Middle frontal gyrus (tissue), 1 donor: ENCODE measurements around the gene UMOD.
"Not testable (repeated sequence)": the region's sequence is repeated elsewhere in the genome, so short reads cannot be mapped to it uniquely, and the experiment has no call there.

Experiments used
- DNase-seq: peaks from one replicate; pipeline ENCODE4 v3.0.0-alpha.2; 2015; ENCODE audit warnings: low spot score; ENCODE audit errors: extremely low spot score

The UMOD gene

GRCh38 chr16:20321671-20322070 lies 30.8 kb downstream of the UMOD start:
- no peak for DNase-seq

- not testable (repeated sequence) for DNase-seq
These were observed 31.5 kb downstream of the UMOD start for GRCh38 chr16:20321051-20321450.

- DNase-seq = no peak
These were observed 31.9 kb downstream of the UMOD start for GRCh38 chr16:20320592-20320991.

GRCh38 chr16:20320178-20320577 lies 32.3 kb downstream of the UMOD start:
- no peak for DNase-seq

DNA sequence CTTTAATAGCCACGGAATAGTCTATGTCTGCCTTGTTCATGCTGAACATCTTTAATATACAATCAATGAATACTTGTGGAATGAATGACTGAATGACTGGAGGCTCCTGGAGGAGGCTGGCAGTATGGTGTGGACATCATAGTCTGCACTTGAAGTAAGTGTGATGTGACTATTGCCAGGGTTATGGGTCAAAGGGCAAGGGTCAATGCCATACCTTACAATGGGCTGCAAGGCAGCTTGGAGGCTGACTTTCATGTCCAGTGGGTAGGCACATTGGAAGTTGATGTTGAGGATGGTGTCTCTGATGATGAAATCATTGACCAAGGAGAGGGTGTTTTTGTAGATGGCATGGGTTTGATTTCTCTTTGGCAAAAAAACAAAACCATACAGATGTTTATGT lies 33.1 kb downstream of the UMOD start:
- DNase-seq = no peak

DNA sequence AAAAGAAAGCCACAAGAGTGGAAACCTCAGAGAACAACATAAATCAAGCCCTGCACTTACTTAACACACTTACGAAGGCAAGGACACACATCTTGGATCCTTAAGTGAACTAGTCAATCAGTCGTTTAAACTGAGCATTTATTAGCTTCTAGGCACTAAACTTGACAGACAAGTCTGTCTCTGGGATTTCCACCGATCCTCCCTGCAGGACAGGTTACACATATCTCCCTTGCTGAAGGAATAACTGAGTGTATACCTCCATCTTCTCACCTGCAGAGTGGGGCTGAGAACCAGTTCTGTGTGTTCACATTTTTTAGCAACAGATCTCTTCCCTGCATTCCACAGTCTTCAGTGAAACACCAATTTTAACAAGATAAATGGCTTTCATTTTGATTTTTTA lies 34.1 kb downstream of the UMOD start:
- no peak for DNase-seq

- DNase-seq = no peak
These were observed 34.5 kb downstream of the UMOD start for GRCh38 chr16:20318006-20318405.

DNA sequence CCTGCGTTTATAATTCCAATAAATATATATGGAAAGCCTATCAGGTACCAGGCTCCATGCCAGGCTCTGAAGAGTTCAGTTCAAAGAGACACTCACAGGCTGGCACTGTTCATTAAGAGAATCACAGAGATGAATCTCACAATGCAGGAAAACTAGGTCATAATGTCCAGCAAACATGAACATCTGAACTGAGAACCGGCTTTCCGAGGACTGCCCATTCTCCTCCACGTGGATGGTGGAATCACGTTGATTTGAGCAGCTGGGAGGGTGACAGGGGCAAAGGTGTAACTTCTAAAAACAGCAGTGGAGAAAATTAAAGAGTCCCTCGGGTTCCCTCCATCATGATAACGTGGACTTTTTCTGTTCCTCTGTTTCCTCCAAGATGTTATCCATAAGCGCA lies 35.4 kb downstream of the UMOD start:
- no peak for DNase-seq

DNA sequence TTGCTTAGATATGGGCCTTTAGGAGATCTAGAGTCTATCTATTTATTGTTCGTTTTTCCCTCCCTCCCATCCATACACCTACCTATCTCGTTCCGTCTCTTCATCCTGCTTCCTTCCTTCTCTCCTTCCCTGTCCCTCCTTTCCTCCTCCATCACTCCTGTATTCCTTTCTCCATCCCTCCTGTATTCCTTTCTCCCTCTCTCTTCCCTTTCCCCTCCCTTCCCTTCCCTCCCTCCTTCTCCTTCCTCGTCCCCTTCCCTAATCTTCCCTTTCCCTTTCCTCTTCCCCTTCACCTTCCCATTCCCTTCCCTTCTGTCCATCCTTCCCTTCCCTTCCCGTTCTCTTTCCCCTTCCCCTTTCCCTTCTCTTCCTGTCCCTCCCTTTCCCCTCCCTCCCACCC lies 35.8 kb downstream of the UMOD start:
- DNase-seq = no peak

GRCh38 chr16:20315764-20316163 lies 36.8 kb downstream of the UMOD start:
- no peak for DNase-seq

- DNase-seq = no peak
These were observed 37.9 kb downstream of the UMOD start for GRCh38 chr16:20314575-20314974.

DNA sequence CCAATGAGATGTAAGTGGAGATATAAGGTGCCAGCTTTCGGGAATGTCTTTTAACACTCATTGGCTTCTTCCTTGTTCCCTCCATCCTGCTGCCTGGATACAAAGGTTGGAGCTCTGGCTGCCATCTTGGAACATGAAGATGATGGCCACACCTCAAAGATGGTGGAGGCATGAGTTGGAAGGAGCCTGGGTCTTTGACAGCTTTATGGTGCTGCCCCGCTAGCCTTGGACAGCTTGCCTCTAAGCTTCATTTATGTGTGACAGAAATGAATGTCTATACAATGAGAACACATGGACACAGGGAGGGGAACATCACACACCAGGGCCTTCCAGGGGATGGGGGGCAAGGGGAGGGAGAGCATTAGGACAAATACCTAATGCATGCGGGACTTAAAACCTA lies 38.8 kb downstream of the UMOD start:
- DNase-seq = no peak

DNA sequence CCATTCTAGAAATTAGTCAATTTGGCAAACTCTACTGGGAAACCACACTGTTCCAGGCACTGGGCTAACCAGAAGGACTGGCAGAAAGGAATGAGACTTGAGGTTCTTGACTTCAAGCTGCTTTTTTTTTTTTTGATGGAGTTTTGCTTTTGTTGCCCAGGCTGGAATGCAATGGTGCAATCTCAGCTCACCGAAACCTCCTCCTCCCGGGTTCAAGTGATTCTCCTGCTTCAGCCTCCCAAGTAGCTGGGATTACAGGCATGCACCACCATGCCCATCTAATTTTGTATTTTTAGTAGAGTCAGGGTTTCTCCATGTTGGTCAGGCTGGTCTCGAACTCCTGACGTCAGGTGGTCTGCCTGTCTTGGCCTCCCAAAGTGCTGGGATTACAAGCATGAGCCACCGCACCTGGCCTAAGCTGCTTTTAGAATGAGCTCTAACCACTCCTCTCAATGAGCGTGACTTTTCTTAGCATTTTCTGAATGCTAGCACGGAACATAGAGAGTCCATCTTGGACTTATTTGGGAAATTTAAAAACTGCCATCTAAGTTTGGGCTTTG lies 39.9 kb downstream of the UMOD start:
- not testable (repeated sequence) for DNase-seq

DNA sequence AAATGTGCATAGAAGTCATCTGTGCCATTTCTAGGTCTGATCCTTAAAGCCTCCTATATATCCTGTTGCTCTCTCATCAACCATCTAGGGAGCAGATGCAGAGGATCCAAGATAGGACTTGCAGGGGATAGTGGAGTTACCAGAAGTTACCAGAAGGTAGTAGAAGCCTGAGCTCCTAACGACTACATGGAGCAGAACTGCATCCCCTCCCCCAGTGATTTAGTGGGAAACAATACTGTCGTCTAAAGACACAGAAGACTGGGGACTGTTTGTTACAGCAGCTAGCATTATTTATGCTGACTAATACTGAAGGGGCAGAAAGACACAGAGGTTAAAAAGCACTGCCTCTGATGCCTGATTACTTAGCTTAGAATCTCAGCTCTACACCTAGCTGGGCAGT lies 41.0 kb downstream of the UMOD start:
- DNase-seq = no peak

DNA sequence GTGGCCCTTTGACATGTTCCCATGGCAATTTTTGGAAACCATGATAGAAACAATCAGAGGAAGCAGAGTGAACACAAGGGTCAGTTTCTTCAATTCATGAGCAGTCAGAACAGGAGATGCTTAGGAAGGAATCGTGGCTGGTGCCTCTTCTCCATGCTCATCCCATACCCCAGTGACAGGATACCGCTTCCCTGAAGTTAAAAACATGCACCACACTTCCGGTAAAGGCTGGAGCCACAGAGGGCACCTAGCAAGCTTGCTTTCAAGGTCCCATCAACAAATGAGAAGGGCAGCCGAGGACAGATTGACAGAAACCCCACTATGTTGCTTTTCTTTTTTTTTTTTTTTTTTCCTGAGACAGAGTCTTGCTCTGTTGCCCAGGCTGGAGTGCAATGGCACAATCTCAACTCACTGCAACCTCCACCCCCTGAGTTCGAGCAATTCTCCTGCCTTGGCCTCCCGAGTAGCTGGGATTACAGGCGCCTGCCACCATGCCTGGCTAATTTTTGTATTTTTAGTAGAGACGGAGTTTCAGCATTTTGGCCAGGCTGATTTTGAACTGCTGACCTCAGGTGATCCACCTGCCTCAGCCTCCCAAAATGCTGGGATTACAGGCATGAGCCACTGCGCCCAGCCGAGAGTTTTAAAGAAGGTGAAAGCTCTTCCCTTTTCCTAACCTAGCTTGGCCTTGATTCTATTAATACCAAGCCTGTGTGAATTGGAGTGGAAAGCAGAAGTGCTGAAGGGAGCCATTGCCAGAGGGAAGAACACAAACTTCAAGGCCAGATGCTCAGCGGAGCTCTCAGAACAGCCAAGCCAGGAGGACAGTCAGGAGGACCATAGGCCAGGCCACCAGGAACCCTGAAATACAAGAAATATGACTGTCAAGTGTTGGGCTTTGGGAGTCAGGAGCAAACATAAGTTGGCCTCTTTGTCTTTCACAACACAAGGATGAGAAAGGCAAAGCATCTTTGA lies 41.8 kb downstream of the UMOD start:
- no peak for DNase-seq

- no peak for DNase-seq
These were observed 42.7 kb downstream of the UMOD start for GRCh38 chr16:20309786-20310185.

DNA sequence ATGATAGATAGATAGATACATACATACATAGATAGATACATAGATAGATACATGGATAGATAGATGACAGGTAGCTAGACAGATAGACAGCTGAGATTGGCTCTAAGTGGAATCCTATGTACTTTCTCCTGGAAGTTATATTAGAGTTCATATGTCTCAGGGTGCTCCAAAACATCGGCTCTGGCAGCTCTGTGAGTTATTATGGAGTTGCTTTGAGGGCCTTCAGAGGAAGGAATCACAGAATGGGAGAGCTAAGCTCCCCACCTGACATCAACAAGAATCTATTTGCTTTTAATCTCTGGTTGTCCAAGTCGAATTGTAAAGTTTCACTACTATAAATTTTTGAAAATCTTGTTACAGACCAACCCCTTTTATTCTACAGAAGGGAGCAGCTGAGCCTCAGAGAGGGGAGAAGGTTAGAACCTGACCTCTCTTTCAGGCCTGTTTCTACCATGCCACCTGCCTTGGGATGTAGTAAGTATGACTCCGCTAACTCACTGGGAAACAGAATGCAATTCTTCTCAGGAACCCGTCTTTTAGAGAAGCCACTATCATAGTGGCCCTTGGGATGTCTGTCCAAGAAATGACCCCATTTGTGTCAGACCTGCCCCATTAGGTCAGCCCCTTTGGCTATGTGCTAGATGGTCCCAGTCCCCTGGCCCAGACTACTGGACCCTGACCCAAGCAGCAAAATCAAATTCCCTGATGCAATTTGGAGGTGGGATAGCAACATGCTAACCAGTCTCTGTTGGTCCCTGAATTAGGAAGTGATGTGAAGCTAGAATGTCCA lies 43.5 kb downstream of the UMOD start:
- DNase-seq = no peak

GRCh38 chr16:20308266-20308665 lies 44.2 kb downstream of the UMOD start:
- DNase-seq = no peak

- no peak for DNase-seq
These were observed 44.7 kb downstream of the UMOD start for GRCh38 chr16:20307791-20308190.

GRCh38 chr16:20307240-20307671 lies 45.3 kb downstream of the UMOD start:
- DNase-seq = no peak

GRCh38 chr16:20306401-20306800 lies 46.1 kb downstream of the UMOD start:
- DNase-seq = no peak

DNA sequence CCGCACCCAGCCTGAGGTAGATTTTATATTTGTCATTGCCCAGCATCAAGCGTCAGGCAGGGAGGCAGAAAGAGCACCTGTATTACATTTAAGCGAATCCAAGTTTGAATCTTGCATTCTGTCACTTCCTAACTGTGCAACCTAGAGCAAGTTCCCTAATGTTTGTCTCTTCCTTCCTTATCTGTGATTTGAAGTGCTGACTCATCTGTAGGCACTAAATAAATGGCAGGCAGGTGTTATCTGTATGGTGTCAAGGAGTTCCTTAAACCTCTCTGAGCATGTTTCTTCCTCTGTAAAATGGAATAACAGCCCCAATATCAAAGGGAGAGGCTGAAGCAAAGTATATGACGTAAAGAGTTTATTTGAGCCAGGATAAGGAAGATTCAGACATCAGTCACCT lies 49.5 kb downstream of the UMOD start:
- DNase-seq = no peak
